DND-41 (cell line): ENCODE measurements around the gene TSPAN2.

ENCODE experiments used
- ATAC-seq: fragments of 200-7000 bp; cut with Tn5 transposase; 3 replicates; pipeline ENCODE4 v1.9.1; 2021; ENCODE audit warnings: low read depth; ENCODE audit not compliant: insufficient read depth
- DNase-seq: peaks from one replicate; pipeline ENCODE4 v3.0.0-alpha.2; 2020
- H2AFZ ChIP-seq: 2 replicates; pipeline ENCODE4 v1.6.0; 2012; ENCODE audit warnings: low read depth, low read length
- H3K27ac ChIP-seq: 2 replicates; pipeline ENCODE4 v1.5.1; 2012; ENCODE audit warnings: low read length, inconsistent platforms
- H3K27me3 ChIP-seq: fragments of 200-600 bp; sonication (generic); 2 replicates; pipeline ENCODE4 v1.6.0; 2012; ENCODE audit warnings: low read length, mild to moderate bottlenecking, inconsistent platforms; ENCODE audit not compliant: insufficient read depth, poor library complexity
- H3K36me3 ChIP-seq: 2 replicates; pipeline ENCODE4 v1.5.1; 2012; ENCODE audit warnings: low read length, inconsistent platforms; ENCODE audit not compliant: insufficient read depth
- H3K4me1 ChIP-seq: 2 replicates; pipeline ENCODE4 v1.5.1; 2012; ENCODE audit warnings: mild to moderate bottlenecking, low read length; ENCODE audit not compliant: insufficient read depth
- H3K4me2 ChIP-seq: 2 replicates; pipeline ENCODE4 v1.6.0; 2012; ENCODE audit warnings: mild to moderate bottlenecking, moderate library complexity, low read length, inconsistent platforms; ENCODE audit not compliant: insufficient read depth
- H3K4me3 ChIP-seq, 2 experiments: fragments of 200-600 bp in 1 of 2; shearing (Covaris generic) in 1 of 2; 2 replicates each; pipeline ENCODE4 v1.5.1; 2012 to 2016; ENCODE audit warnings: inconsistent platforms in 2 of 2, low read length in 2 of 2, mild to moderate bottlenecking in 2 of 2, low read depth in 1 of 2, moderate library complexity in 1 of 2
- H3K79me2 ChIP-seq: 2 replicates; pipeline ENCODE4 v1.6.0; 2012; ENCODE audit warnings: low read length, inconsistent platforms; ENCODE audit not compliant: insufficient read depth
- H3K9ac ChIP-seq: 2 replicates; pipeline ENCODE4 v1.6.0; 2012; ENCODE audit warnings: low read depth, mild to moderate bottlenecking, inconsistent platforms, low read length, moderate library complexity
- H3K9me3 ChIP-seq: 2 replicates; pipeline ENCODE4 v1.5.1; 2012; ENCODE audit warnings: low read length, moderate library complexity, mild to moderate bottlenecking, inconsistent platforms; ENCODE audit not compliant: insufficient read depth, severe bottlenecking
- H4K20me1 ChIP-seq: 2 replicates; pipeline ENCODE4 v1.6.0; 2012; ENCODE audit warnings: low read length; ENCODE audit not compliant: insufficient read depth
- EZH2 ChIP-seq: IDR thresholded peaks from 3 replicates; pipeline ENCODE4 v1.6.1; 2012; ENCODE audit warnings: borderline replicate concordance, low read depth, mild to moderate bottlenecking, moderate library complexity, low read length, inconsistent platforms; ENCODE audit not compliant: severe bottlenecking
- TF ChIP-seq, protein P1 (sequence below): IDR thresholded peaks from 2 replicates; pipeline ENCODE4 v1.5.1; 2012; ENCODE audit warnings: borderline replicate concordance, low read length, moderate library complexity, mild to moderate bottlenecking; ENCODE audit not compliant: poor library complexity, severe bottlenecking; ENCODE audit errors: extremely low read depth

The TSPAN2 gene

DNA sequence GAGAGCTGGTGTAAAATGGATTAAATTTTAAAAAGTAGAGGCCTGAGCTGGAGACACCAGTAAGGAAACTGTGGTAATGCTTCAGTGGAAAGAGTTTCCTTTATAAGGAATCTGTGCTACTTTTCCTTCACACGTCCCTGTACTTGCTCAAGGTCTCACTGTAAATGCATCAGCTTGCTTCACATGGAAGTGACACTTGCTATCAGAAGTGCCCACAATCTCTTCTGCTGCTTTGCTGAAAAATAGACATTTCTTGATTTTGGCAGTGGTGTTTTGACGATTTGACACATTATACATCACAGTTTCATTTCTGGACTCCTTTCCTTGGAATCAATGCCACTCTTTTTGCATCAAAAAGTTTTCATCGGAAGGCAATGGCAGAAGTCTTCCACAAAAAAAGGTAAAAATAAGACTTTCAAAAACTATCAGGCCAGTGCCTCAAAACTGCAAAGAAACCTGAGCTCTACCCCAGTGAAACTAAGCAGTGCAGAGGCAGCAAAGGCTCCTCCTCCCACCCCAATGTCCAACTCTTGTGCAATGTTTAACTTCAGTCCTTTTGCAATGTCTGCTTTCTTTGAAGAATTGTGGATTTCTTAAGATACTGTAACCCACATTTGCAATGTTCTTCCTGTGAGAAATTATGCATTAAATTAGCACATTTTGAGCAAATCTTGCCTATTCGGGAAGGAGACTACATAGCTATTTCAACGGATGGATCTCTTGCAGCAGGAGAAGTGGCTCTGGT, 18.4 kb upstream of the TSPAN2 start:
- H3K4me2 ChIP-seq: no peak overlapping the region
- DNase-seq (no peak), ATAC-seq (no peak)
- TF ChIP-seq EZH2: no peak
- TF ChIP-seq, protein P1, sequence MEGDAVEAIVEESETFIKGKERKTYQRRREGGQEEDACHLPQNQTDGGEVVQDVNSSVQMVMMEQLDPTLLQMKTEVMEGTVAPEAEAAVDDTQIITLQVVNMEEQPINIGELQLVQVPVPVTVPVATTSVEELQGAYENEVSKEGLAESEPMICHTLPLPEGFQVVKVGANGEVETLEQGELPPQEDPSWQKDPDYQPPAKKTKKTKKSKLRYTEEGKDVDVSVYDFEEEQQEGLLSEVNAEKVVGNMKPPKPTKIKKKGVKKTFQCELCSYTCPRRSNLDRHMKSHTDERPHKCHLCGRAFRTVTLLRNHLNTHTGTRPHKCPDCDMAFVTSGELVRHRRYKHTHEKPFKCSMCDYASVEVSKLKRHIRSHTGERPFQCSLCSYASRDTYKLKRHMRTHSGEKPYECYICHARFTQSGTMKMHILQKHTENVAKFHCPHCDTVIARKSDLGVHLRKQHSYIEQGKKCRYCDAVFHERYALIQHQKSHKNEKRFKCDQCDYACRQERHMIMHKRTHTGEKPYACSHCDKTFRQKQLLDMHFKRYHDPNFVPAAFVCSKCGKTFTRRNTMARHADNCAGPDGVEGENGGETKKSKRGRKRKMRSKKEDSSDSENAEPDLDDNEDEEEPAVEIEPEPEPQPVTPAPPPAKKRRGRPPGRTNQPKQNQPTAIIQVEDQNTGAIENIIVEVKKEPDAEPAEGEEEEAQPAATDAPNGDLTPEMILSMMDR: no peak
- no peak overlapping the region for H3K9ac ChIP-seq
- no peaks in the 10 kb centered on the region for H3K27me3 ChIP-seq
- H2AFZ ChIP-seq: no peak overlapping the region
- H3K79me2 ChIP-seq: no peaks in the 10 kb centered on the region
- H3K4me1 ChIP-seq: no peaks in the 10 kb centered on the region
- H3K27ac ChIP-seq: no peak overlapping the region
- H3K9me3 ChIP-seq: no peaks in the 10 kb centered on the region
- H3K4me3 ChIP-seq: no peak overlapping the region
- no peaks in the 10 kb centered on the region for H4K20me1 ChIP-seq
- H3K36me3 ChIP-seq: no peaks in the 10 kb centered on the region

DNA sequence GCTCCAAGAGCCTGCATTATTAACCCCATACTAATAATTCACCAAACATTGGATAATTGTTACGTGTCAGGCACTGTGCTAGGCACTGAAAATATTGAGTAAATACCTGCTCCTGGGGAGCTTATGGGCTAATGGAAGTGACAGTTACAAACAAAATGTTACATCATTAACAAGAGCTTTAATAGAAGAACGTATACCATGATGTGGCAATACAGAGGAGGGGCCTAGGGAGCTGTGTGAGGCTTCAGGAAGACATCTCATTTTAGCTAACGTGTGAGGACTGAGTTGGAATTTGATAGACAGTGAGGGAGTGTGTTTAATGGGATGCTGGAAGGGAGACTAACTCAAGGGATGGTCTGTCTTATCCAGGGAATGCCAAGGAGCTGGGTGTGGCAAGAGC, 16.5 kb upstream of the TSPAN2 start:
- H3K27ac ChIP-seq: no peak overlapping the region
- H3K4me3 ChIP-seq: no peak overlapping the region
- DNase-seq (no peak), ATAC-seq (no peak)
- H3K27me3 ChIP-seq: no peaks in the 10 kb centered on the region
- no peaks in the 10 kb centered on the region for H3K79me2 ChIP-seq
- H3K36me3 ChIP-seq: no peaks in the 10 kb centered on the region
- no peak overlapping the region for H3K9ac ChIP-seq
- H4K20me1 ChIP-seq: no peaks in the 10 kb centered on the region
- H3K4me1 ChIP-seq: no peaks in the 10 kb centered on the region
- TF ChIP-seq, protein P1: no peak
- no peak for TF ChIP-seq EZH2
- H2AFZ ChIP-seq: no peak overlapping the region
- no peak overlapping the region for H3K4me2 ChIP-seq
- H3K9me3 ChIP-seq: no peaks in the 10 kb centered on the region

DNA sequence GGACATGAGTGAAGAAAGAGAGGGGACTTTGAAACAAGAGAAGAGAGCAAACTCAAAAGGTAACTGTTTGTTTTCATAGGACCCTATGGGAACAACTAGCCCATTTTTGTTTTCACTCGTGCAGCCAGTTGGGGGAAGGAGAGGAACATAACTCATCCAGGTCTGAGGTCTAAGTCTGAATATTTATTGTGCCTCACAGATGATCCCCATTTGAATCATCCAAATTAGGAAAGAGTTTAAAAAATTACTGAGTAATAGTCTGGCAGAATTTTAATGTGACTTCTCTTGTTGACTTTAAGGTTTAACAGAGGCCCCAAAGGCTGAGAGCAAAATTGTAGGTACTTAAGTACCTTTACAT, 10.4 kb upstream of the TSPAN2 start:
- H3K27me3 ChIP-seq: no peaks in the 10 kb centered on the region
- H3K79me2 ChIP-seq: no peaks in the 10 kb centered on the region
- peak overlapping the region; percentile 66 for H3K4me2 ChIP-seq
- H3K27ac ChIP-seq: peak overlapping the region; percentile 72
- H3K9ac ChIP-seq: peak overlapping the region; percentile 54
- no peaks in the 10 kb centered on the region for H4K20me1 ChIP-seq
- peaks cover 20% of the 10 kb centered on the region for H3K4me1 ChIP-seq
- peak overlapping the region; percentile 77 for H2AFZ ChIP-seq
- H3K36me3 ChIP-seq: no peaks in the 10 kb centered on the region
- H3K4me3 ChIP-seq: peak overlapping the region; percentile 31 to 61; a peak in 3 of 4 replicates
- ATAC-seq (peak; percentile 27; the same call in 2 of the 3 replicates), DNase-seq (no peak)
- no peaks in the 10 kb centered on the region for H3K9me3 ChIP-seq
- TF ChIP-seq, protein P1: no peak
- TF ChIP-seq EZH2: no peak
